SK-N-SH (cell line): Measurements from ENCODE around the gene EDEM3.

Source experiments
- CHD2 ChIP-seq: fragments of 150-350 bp; IDR thresholded peaks from 2 replicates; pipeline ENCODE4 v1.6.1; 2018; ENCODE audit warnings: low read length; ENCODE audit not compliant: partially characterized antibody
- CTCF ChIP-seq: fragments of 200-600 bp; sonication (generic); IDR thresholded peaks from 2 replicates; pipeline ENCODE4 v1.6.1; 2017; ENCODE audit warnings: antibody characterized with exemption, mild to moderate bottlenecking, moderate library complexity
- EP300 ChIP-seq, 2 experiments: IDR thresholded peaks; 2 replicates each; pipeline versions ENCODE4 v1.4.0 to v1.6.1; 2012; ENCODE audit warnings: borderline replicate concordance in 1 of 2, low read depth in 1 of 2, low read length in 1 of 2
- FOXJ3 ChIP-seq: sonication (generic); formaldehyde crosslinking; IDR thresholded peaks from 2 replicates; pipeline ENCODE4 v1.5.1; 2020; ENCODE audit warnings: mild to moderate bottlenecking, missing genetic modification reagents
- GATA2 ChIP-seq: sonication (generic); formaldehyde crosslinking; IDR thresholded peaks from 2 replicates; pipeline ENCODE4 v1.5.0; 2020; ENCODE audit warnings: mild to moderate bottlenecking, missing genetic modification reagents
- JUND ChIP-seq: IDR thresholded peaks from 2 replicates; pipeline ENCODE4 v1.4.0; 2012
- MAX ChIP-seq: IDR thresholded peaks from 2 replicates; pipeline ENCODE4 v1.4.0; 2012; ENCODE audit warnings: low read depth
- POLR2AphosphoS5 ChIP-seq: IDR thresholded peaks from 2 replicates; pipeline ENCODE4 v1.6.1; 2012; ENCODE audit warnings: low read depth, low read length
- RAD21 ChIP-seq: IDR thresholded peaks from 2 replicates; pipeline ENCODE4 v1.6.1; 2012; ENCODE audit warnings: mild to moderate bottlenecking, low read length
- REST ChIP-seq: IDR thresholded peaks from 2 replicates; pipeline ENCODE4 v1.6.1; 2012; ENCODE audit warnings: mild to moderate bottlenecking, low read depth, low read length, moderate library complexity
- TAF1 ChIP-seq: IDR thresholded peaks from 2 replicates; pipeline ENCODE4 v1.6.1; 2012; ENCODE audit warnings: low read depth, mild to moderate bottlenecking, low read length, moderate library complexity, borderline replicate concordance
- TEAD4 ChIP-seq: IDR thresholded peaks from 2 replicates; pipeline ENCODE4 v1.4.0; 2012; ENCODE audit warnings: mild to moderate bottlenecking, borderline replicate concordance; ENCODE audit not compliant: insufficient read depth
- YY1 ChIP-seq: IDR thresholded peaks from 2 replicates; pipeline ENCODE4 v1.4.0; 2012; ENCODE audit warnings: low read depth, mild to moderate bottlenecking
- ZBTB33 ChIP-seq: IDR thresholded peaks from 2 replicates; pipeline ENCODE4 v1.4.0; 2012; ENCODE audit warnings: low read depth, borderline replicate concordance

GRCh38 chr1:184644771-184645170 lies 109.9 kb downstream of the EDEM3 start:
- no peak for TF ChIP-seq CTCF
- TF ChIP-seq REST = no peak
- no peak for TF ChIP-seq YY1
- TF ChIP-seq GATA2 = no peak
- no peak for TF ChIP-seq MAX
- no peak for TF ChIP-seq TAF1
- TF ChIP-seq POLR2AphosphoS5 = no peak
- no peak for TF ChIP-seq FOXJ3 (CRISPR knock-in tag)
- TF ChIP-seq CHD2 = no peak
- no peak for TF ChIP-seq TEAD4
- no peak for TF ChIP-seq EP300 (IDR thresholded peaks at IDR 0.05; ENCODE audit: borderline replicate concordance in 1 of 2, low read depth in 1 of 2, low read length in 1 of 2)
- no peak for TF ChIP-seq ZBTB33
- no peak for TF ChIP-seq RAD21
- TF ChIP-seq JUND = no peak
